Trophoblast cell (in vitro differentiated cells and primary cell): ENCODE measurements around the gene SAP25.
"Not testable (repeated sequence)": the region's sequence is repeated elsewhere in the genome, so short reads cannot be mapped to it uniquely, and the experiment has no call there.

Source experiments
- DNase-seq, 2 donors: peaks; one replicate each; pipeline ENCODE4 v3.0.0-alpha.2; 2016
- H2AFZ ChIP-seq: 2 replicates; pipeline ENCODE4 v1.6.1; 2013; ENCODE audit warnings: low read length, moderate library complexity, mild to moderate bottlenecking; ENCODE audit not compliant: insufficient read depth, poor library complexity
- H2AK5ac ChIP-seq: 2 replicates; pipeline ENCODE4 v1.6.1; 2013; ENCODE audit warnings: mild to moderate bottlenecking, low read length
- H2BK120ac ChIP-seq: 2 replicates; pipeline ENCODE4 v1.6.1; 2013; ENCODE audit warnings: low read length, mild to moderate bottlenecking, moderate library complexity; ENCODE audit not compliant: insufficient read depth, poor library complexity
- H2BK12ac ChIP-seq: 2 replicates; pipeline ENCODE4 v1.6.1; 2013; ENCODE audit warnings: mild to moderate bottlenecking, low read length, moderate library complexity
- H2BK5ac ChIP-seq: 2 replicates; pipeline ENCODE4 v1.6.1; 2013; ENCODE audit warnings: low read length, low read depth, moderate library complexity, mild to moderate bottlenecking; ENCODE audit not compliant: poor library complexity
- H3K14ac ChIP-seq: 2 replicates; pipeline ENCODE4 v1.6.1; 2013; ENCODE audit warnings: mild to moderate bottlenecking, low read length
- H3K18ac ChIP-seq: 2 replicates; pipeline ENCODE4 v1.6.1; 2013; ENCODE audit warnings: mild to moderate bottlenecking, low read length
- H3K23ac ChIP-seq: 2 replicates; pipeline ENCODE4 v1.6.1; 2013; ENCODE audit warnings: low read length
- H3K27ac ChIP-seq: 2 replicates; pipeline ENCODE4 v1.5.1; 2013; ENCODE audit warnings: low read depth, mild to moderate bottlenecking, inconsistent platforms, low read length, moderate library complexity
- H3K27me3 ChIP-seq: 2 replicates; pipeline ENCODE4 v1.6.1; 2013; ENCODE audit warnings: inconsistent platforms, mild to moderate bottlenecking, low read length, moderate library complexity; ENCODE audit not compliant: insufficient read depth
- H3K36me3 ChIP-seq, 2 experiments: 1 replicate in 1 of 2; 2 replicates in 1 of 2; pipeline ENCODE4 v1.6.1; 2013; ENCODE audit warnings: low read length in 2 of 2, mild to moderate bottlenecking in 2 of 2, moderate library complexity in 1 of 2; ENCODE audit not compliant: insufficient read depth in 2 of 2, control insufficient read depth in 1 of 2
- H3K4ac ChIP-seq: 2 replicates; pipeline ENCODE4 v1.6.1; 2013; ENCODE audit warnings: low read depth, mild to moderate bottlenecking, low read length, moderate library complexity
- H3K4me1 ChIP-seq, 2 experiments: 1 replicate in 1 of 2; 2 replicates in 1 of 2; pipeline ENCODE4 v1.6.1; 2013; ENCODE audit warnings: low read length in 2 of 2, mild to moderate bottlenecking in 2 of 2, moderate library complexity in 1 of 2; ENCODE audit not compliant: insufficient read depth in 2 of 2, control insufficient read depth in 1 of 2
- H3K4me2 ChIP-seq: 2 replicates; pipeline ENCODE4 v1.6.1; 2013; ENCODE audit warnings: inconsistent platforms, mild to moderate bottlenecking, low read length, moderate library complexity
- H3K4me3 ChIP-seq: 2 replicates; pipeline ENCODE4 v1.5.1; 2013; ENCODE audit warnings: mild to moderate bottlenecking, low read depth, low read length, inconsistent platforms
- H3K79me1 ChIP-seq: one replicate; pipeline ENCODE4 v1.6.1; 2013; ENCODE audit warnings: low read length
- H3K79me2 ChIP-seq: 2 replicates; pipeline ENCODE4 v1.6.1; 2013; ENCODE audit warnings: low read length, mild to moderate bottlenecking; ENCODE audit not compliant: control insufficient read depth, insufficient read depth, poor library complexity
- H3K9ac ChIP-seq: 2 replicates; pipeline ENCODE4 v1.6.1; 2013; ENCODE audit warnings: mild to moderate bottlenecking, low read length
- H3K9me3 ChIP-seq: 2 replicates; pipeline ENCODE4 v1.6.1; 2013; ENCODE audit warnings: low read depth, mild to moderate bottlenecking, control low read depth, inconsistent platforms, low read length; ENCODE audit not compliant: insufficient read depth
- H4K12ac ChIP-seq: 2 replicates; pipeline ENCODE4 v1.6.1; 2013; ENCODE audit warnings: low read depth, mild to moderate bottlenecking, low read length, moderate library complexity
- H4K8ac ChIP-seq: 2 replicates; pipeline ENCODE4 v1.6.1; 2013; ENCODE audit warnings: low read depth, mild to moderate bottlenecking, low read length, moderate library complexity
- H4K91ac ChIP-seq: one replicate; pipeline ENCODE4 v1.6.1; 2013; ENCODE audit warnings: low read depth, mild to moderate bottlenecking, low read length, moderate library complexity
- WGBS: extraction: QIAGEN DNeasy Blood & Tissue Kit; methylation state at CpG from one replicate; pipeline ENCODE4 v1.1.7; 2013; ENCODE audit warnings: missing lambda C conversion rate; ENCODE audit not compliant: insufficient read length, insufficient coverage; ENCODE audit errors: extremely low coverage; 5-methylcytosine and 5-hydroxymethylcytosine counted together

Gene SAP25

GRCh38 chr7:100555701-100556100, 18.0 kb downstream of the SAP25 start:
- no CpG with 5 or more reads among the region's 5 CpGs for WGBS

DNA sequence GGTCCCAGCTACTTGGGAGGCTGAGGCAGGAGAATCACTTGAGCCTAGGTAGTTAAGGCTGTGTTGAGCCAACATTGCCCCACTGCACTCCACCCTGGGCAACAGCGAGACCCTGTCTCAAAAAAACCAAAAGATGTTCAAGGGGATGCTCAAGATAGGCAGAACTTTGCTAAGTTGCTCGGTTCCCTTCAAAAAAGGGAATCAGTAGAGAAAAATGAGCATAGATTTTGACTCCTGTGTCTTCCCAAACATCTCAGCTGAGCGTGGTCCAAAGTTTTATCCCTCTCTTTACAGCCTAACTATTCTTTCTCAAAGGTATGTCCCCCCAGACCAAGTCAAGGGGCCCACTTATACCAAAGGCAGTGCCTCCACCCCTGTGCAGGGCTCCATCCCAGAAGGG, 20.7 kb downstream of the SAP25 start:
- WGBS: no CpG with 5 or more reads among the region's 3 CpGs
- no peak for DNase-seq
- H3K9ac ChIP-seq: no peak overlapping the region

More at GRCh38 chr7:100555701-100556100, 18.0 kb downstream of the SAP25 start:
- Histone ChIP-seq H2BK12ac (no peak overlapping the region), H3K27ac (no peak overlapping the region), H3K4me1 (peaks cover 3 to 5% of the 10 kb centered on the region in 2 experiments), H2AK5ac (no peak overlapping the region), H4K12ac (no peak overlapping the region), H3K4me3 (no peak overlapping the region), H3K36me3 (peaks cover 3 to 8% of the 10 kb centered on the region in 2 experiments), H3K9me3 (no peaks in the 10 kb centered on the region), H3K23ac (no peak overlapping the region), H2BK5ac (no peak overlapping the region), H3K27me3 (no peaks in the 10 kb centered on the region), H3K79me1 (no peaks in the 10 kb centered on the region), H4K8ac (no peak overlapping the region), H2AFZ (no peak overlapping the region), H3K4ac (no peak overlapping the region), H3K79me2 (no peaks in the 10 kb centered on the region), H3K14ac (no peak overlapping the region), H3K18ac (no peak overlapping the region), H3K9ac (no peak overlapping the region), H3K4me2 (no peak overlapping the region), H4K91ac (no peak overlapping the region), H2BK120ac (no peak overlapping the region)
- no peak for DNase-seq

DNA sequence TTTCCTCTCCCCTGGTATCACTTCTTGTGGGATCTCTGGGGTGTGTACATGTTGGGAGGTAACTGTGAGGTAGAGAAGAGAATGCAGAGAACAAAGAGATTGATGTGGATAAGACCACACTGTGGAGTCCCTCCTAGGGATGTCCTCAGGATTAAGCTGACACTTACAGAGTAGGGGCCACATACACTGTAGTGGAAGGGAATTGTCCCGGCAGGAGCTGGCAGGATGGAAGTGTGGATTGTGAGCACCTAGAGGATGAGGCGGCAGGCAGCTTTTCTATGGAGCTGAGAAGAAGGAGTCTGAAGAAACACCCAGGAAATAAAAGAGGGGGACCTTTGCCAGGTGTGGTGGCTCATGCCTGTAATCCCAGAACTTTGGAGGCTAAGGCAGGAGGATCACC, 21.2 kb downstream of the SAP25 start:
- H2BK5ac ChIP-seq: no peak overlapping the region
- no peak overlapping the region for H2BK120ac ChIP-seq
- no peaks in the 10 kb centered on the region for H3K27me3 ChIP-seq
- no peak overlapping the region for H3K27ac ChIP-seq
- no peak overlapping the region for H3K18ac ChIP-seq
- no peak overlapping the region for H2BK12ac ChIP-seq
- H3K14ac ChIP-seq: no peak overlapping the region
- no peak overlapping the region for H3K4me3 ChIP-seq
- no peak overlapping the region for H2AK5ac ChIP-seq
- no peak overlapping the region for H3K4me2 ChIP-seq
- H4K12ac ChIP-seq: no peak overlapping the region
- H3K23ac ChIP-seq: no peak overlapping the region
- H3K4me1 ChIP-seq: peaks cover 3 to 5% of the 10 kb centered on the region in 2 experiments
- H3K9ac ChIP-seq: no peak overlapping the region
- no peaks in the 10 kb centered on the region for H3K9me3 ChIP-seq
- no CpG with 5 or more reads among the region's 2 CpGs for WGBS
- no peak overlapping the region for H4K8ac ChIP-seq
- no peaks in the 10 kb centered on the region for H3K79me2 ChIP-seq
- no peak overlapping the region for H4K91ac ChIP-seq
- no peaks in the 10 kb centered on the region for H3K79me1 ChIP-seq
- H2AFZ ChIP-seq: no peak overlapping the region
- H3K4ac ChIP-seq: no peak overlapping the region
- peaks cover 3 to 8% of the 10 kb centered on the region in 2 experiments for H3K36me3 ChIP-seq
- no peak for DNase-seq

More for the DNA sequence above, 20.7 kb downstream of the SAP25 start:
- Histone ChIP-seq H3K9me3 (no peaks in the 10 kb centered on the region), H2BK120ac (no peak overlapping the region), H4K91ac (no peak overlapping the region), H2AK5ac (no peak overlapping the region), H3K79me1 (no peaks in the 10 kb centered on the region), H2BK5ac (no peak overlapping the region), H3K18ac (no peak overlapping the region), H3K79me2 (no peaks in the 10 kb centered on the region), H3K4me2 (no peak overlapping the region), H3K23ac (no peak overlapping the region), H3K27me3 (no peaks in the 10 kb centered on the region), H4K12ac (no peak overlapping the region), H3K27ac (no peak overlapping the region), H3K4me1 (peaks cover 3 to 5% of the 10 kb centered on the region in 2 experiments), H4K8ac (no peak overlapping the region), H3K4ac (no peak overlapping the region), H3K4me3 (no peak overlapping the region), H2BK12ac (no peak overlapping the region), H3K36me3 (peaks cover 3 to 8% of the 10 kb centered on the region in 2 experiments), H3K14ac (no peak overlapping the region), H2AFZ (no peak overlapping the region)

DNA sequence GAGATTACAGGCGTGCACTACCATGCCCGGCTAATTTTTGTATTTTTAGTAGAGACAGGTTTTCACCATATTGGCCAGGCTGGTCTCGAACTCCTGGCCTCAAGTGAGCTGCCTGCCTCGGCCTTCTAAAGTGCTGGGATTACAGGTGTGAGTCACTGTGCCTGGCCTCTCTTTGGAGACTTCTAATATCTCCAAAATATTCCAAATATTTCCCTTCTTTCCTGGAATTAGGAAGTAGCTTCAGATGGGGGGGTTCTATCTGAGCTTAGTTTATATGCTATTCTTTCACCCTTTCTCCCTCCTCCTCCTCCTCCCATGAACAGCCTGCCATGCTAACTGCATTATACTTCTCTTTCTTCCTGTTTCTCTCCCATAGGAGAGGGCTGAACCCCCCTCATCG, 25.3 kb downstream of the SAP25 start:
- not testable (repeated sequence) for H3K9me3 ChIP-seq, H2AK5ac ChIP-seq, H2BK120ac ChIP-seq, H3K27me3 ChIP-seq, H2BK12ac ChIP-seq, H2AFZ ChIP-seq, H3K27ac ChIP-seq, H3K36me3 ChIP-seq, H3K4ac ChIP-seq, H3K79me2 ChIP-seq, H3K4me2 ChIP-seq, H3K18ac ChIP-seq, H3K79me1 ChIP-seq, H2BK5ac ChIP-seq, H3K23ac ChIP-seq, H3K4me3 ChIP-seq, H3K14ac ChIP-seq, H4K91ac ChIP-seq, H4K8ac ChIP-seq, DNase-seq, H3K9ac ChIP-seq, H4K12ac ChIP-seq
- H3K4me1 ChIP-seq: peaks cover 12 to 14% of the 10 kb centered on the region in 2 experiments
- WGBS: no CpG with 5 or more reads among the region's 5 CpGs
